Measurements from ENCODE around the gene RNF150. TPM values are rescaled to one million over a fixed set of nuclear protein-coding genes. Genes with fewer than 3 reads are reported as not detected.

RNF150 gene
- total RNA-seq, 4 donors from 2014 or later = 9.7 to 58.2 (median 36.6) TPM

DNA sequence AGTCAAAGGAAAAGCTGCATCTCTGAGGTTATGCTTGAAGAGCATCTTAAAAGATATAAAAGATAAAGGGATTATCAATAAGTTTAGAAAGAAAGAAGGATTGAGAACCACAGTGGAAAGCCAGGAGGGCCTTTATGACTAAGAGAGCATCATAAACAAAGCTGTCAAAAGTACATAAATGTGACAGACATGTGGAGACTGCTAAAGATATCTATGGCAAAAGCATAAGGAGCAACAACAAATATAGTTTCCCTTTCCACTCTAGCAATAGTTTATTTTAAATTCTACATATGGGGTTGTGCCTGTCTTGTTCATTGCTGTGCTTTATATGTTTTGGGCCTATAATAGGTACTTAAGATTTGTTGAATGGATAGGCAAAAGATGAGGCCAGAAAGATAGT is 97.3 kb downstream of the RNF150 start:
- no peak for DNase-seq
- H3K9me3 ChIP-seq = peaks cover 0 to 5% of the 10 kb centered on the region in 2 donors
- TF ChIP-seq, protein P1, sequence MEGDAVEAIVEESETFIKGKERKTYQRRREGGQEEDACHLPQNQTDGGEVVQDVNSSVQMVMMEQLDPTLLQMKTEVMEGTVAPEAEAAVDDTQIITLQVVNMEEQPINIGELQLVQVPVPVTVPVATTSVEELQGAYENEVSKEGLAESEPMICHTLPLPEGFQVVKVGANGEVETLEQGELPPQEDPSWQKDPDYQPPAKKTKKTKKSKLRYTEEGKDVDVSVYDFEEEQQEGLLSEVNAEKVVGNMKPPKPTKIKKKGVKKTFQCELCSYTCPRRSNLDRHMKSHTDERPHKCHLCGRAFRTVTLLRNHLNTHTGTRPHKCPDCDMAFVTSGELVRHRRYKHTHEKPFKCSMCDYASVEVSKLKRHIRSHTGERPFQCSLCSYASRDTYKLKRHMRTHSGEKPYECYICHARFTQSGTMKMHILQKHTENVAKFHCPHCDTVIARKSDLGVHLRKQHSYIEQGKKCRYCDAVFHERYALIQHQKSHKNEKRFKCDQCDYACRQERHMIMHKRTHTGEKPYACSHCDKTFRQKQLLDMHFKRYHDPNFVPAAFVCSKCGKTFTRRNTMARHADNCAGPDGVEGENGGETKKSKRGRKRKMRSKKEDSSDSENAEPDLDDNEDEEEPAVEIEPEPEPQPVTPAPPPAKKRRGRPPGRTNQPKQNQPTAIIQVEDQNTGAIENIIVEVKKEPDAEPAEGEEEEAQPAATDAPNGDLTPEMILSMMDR (IDR thresholded peaks at IDR 0.05) = no peak
- no peak for TF ChIP-seq POLR2A (IDR thresholded peaks at IDR 0.05)
- H3K4me1 ChIP-seq = no peaks in the 10 kb centered on the region
- no peak overlapping the region for H3K4me3 ChIP-seq
- no peaks in the 10 kb centered on the region for H3K27me3 ChIP-seq
- intact Hi-C loops (cut with DNase I; ENCODE audit: low total_unique reads) = no loop called here
- H3K36me3 ChIP-seq = no peaks in the 10 kb centered on the region
- no peak overlapping the region for H3K27ac ChIP-seq

- Histone ChIP-seq H3K27me3 (no peaks in the 10 kb centered on the region), H3K36me3 (no peaks in the 10 kb centered on the region), H3K4me1 (peaks cover 0 to 6% of the 10 kb centered on the region in 2 donors), H3K4me3 (no peak overlapping the region), H3K27ac (no peak overlapping the region), H3K9me3 (no peaks in the 10 kb centered on the region)
- TF ChIP-seq, protein P1 (IDR thresholded peaks at IDR 0.05) = no peak
- TF ChIP-seq POLR2A (IDR thresholded peaks at IDR 0.05) = no peak
- DNase-seq = no peak
- intact Hi-C loops (cut with DNase I; ENCODE audit: low total_unique reads) = no loop called here
These were observed 105.2 kb downstream of the RNF150 start for GRCh38 chr4:141028024-141028529.

DNA sequence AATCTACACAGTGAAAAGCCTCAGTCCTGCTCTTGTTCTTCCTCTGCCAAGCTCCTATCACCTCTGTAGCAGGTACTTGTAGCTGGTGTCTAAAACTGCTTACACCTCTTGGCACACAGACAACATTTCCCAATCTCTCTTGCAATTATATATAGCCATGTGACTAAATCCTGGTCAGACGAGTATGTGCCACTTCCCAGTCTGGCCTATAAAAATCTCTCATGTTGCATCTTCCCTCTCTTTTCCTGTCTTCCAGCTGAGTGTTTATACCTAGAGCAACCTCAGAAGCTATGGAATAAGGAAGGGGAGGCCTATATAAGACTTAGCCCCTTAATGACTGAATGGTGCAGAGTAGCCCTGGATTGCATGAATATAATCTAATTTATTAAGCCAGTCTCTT is 105.8 kb downstream of the RNF150 start:
- Histone ChIP-seq H3K27me3 (no peaks in the 10 kb centered on the region), H3K9me3 (no peaks in the 10 kb centered on the region), H3K4me3 (no peak overlapping the region), H3K4me1 (peaks cover 0 to 6% of the 10 kb centered on the region in 2 donors), H3K27ac (peak overlapping the region in 1 of 2 donors; percentile 35), H3K36me3 (no peaks in the 10 kb centered on the region)
- no peak for DNase-seq
- intact Hi-C loops (cut with DNase I; ENCODE audit: low total_unique reads) = no loop called here
- no peak for TF ChIP-seq POLR2A (IDR thresholded peaks at IDR 0.05)
- TF ChIP-seq, protein P1 (IDR thresholded peaks at IDR 0.05) = no peak

GRCh38 chr4:141026900-141027299 is 106.4 kb downstream of the RNF150 start:
- H3K9me3 ChIP-seq = no peaks in the 10 kb centered on the region
- peak overlapping the region in 1 of 2 donors; percentile 35 for H3K27ac ChIP-seq
- peaks cover 0 to 6% of the 10 kb centered on the region in 2 donors for H3K4me1 ChIP-seq

GRCh38 chr4:141023051-141023450 is 110.2 kb downstream of the RNF150 start:
- Histone ChIP-seq H3K4me3 (no peak overlapping the region), H3K9me3 (no peaks in the 10 kb centered on the region), H3K4me1 (peaks cover 0 to 5% of the 10 kb centered on the region in 2 donors), H3K36me3 (no peaks in the 10 kb centered on the region), H3K27me3 (no peaks in the 10 kb centered on the region), H3K27ac (no peak overlapping the region)
- DNase-seq = no peak
- intact Hi-C loops (cut with DNase I; ENCODE audit: low total_unique reads) = no loop called here
- TF ChIP-seq, protein P1 (IDR thresholded peaks at IDR 0.05) = no peak
- TF ChIP-seq POLR2A (IDR thresholded peaks at IDR 0.05) = no peak

More at GRCh38 chr4:141026900-141027299, 106.4 kb downstream of the RNF150 start:
- H3K36me3 ChIP-seq = no peaks in the 10 kb centered on the region
- TF ChIP-seq POLR2A (IDR thresholded peaks at IDR 0.05) = no peak
- TF ChIP-seq, protein P1 (IDR thresholded peaks at IDR 0.05) = no peak
- H3K4me3 ChIP-seq = no peak overlapping the region
- no peak for DNase-seq
- H3K27me3 ChIP-seq = no peaks in the 10 kb centered on the region
- intact Hi-C loops (cut with DNase I; ENCODE audit: low total_unique reads) = no loop called here

Measured in uterus (tissue), 4 donors.